NOMO-1 treated with DMSO at 0.1 percent for 48 hours (cell line): Measurements from ENCODE around the gene MYT1.

Source experiments
- DNase-seq: peaks from one replicate; lab custom pipeline; 2025; ENCODE audit not compliant: unreplicated experiment; lab: John Stamatoyannopoulos, UW

Gene MYT1

DNA sequence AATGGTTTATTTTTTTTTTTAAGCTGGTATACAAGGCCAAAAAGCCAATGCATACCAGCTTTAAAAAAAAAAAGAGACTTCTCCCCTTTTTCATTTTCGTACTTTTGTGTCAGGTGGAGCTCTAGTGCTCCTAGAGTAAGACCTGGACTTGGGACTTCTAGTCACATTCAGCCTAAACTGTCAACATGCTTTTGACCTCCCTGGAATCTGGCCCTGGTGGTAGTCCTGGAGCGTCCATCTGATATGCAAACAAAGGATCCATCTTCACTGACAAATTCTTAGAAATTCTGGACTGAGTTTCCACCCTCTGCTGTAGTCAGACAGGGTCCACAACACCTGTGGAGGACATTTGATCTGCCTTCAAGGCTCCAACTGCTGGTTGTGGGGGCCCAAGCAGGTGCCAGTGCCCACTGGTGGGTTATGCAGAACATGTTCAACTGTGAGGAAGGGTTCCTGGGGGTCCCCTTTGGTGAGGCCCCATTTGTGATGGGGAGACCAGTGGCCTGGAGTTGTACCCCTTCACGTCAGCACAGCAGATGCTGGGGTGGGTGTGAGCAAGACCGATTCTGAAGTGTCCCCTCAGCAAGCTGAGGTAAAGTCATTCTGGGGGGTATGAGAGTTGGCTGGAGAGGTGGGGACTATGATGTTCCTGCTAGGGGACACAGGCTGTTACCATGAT is 78.7 kb downstream of the MYT1 start:
- no peak for DNase-seq

DNA sequence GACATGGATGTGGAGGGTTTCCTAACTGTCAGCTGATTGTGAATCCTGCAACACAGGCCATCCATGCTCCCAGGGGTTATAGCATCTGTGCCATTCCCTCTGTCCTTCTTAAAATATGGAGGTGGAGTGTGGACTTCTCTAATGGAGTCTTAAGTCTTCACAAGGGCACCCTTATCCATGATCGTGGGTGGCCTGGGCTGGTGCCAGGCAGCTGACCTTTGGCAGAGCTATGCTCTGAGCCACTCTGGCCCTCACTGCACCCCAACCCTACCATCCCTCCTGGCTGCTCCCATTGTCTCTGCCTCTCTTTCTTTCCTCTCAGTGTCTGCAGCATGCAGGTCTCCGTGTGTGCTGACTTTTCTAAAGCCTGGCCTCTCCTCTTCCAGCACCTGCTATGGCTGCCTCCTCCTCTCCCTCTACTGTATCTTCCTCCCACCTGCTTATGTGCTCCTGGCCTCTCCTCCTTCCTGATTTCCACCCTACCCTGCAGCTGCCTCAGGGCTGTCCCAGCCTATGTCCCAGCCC is 80.1 kb downstream of the MYT1 start:
- no peak for DNase-seq

DNA sequence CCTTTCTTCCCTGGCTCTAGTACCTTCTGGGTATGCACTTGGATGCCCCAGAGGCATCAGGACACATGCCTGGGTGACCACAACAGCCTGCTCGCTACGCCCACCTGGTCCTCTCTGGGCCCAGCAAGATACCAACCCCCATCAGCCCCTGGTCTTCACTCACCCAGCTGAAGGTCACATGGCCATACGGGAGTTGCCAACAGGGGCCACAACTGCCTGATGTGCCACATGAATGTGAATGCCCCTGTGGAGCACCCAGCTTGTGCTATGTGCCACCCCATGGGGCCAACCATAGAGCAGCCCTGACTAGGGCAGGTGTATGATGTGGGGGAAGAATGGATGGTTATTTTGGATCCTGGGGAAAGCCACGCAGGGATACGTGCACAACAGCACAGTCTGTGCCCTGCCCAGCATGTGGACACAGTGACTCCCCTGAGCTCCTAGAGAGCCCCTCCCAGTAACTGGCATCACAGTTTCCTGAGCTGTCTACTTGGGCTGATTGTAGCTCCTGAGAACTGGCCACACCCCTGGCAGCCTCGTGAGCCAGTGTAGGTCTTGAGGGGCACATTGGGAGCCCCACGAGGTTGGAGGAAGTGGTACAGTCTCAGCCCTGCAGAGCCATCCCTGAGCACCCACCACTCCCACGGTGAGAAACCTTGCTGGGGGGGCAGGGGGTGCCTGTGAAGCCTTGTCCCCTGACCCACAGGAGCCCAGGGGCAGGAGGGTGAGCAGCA is 80.8 kb downstream of the MYT1 start:
- DNase-seq = no peak

DNA sequence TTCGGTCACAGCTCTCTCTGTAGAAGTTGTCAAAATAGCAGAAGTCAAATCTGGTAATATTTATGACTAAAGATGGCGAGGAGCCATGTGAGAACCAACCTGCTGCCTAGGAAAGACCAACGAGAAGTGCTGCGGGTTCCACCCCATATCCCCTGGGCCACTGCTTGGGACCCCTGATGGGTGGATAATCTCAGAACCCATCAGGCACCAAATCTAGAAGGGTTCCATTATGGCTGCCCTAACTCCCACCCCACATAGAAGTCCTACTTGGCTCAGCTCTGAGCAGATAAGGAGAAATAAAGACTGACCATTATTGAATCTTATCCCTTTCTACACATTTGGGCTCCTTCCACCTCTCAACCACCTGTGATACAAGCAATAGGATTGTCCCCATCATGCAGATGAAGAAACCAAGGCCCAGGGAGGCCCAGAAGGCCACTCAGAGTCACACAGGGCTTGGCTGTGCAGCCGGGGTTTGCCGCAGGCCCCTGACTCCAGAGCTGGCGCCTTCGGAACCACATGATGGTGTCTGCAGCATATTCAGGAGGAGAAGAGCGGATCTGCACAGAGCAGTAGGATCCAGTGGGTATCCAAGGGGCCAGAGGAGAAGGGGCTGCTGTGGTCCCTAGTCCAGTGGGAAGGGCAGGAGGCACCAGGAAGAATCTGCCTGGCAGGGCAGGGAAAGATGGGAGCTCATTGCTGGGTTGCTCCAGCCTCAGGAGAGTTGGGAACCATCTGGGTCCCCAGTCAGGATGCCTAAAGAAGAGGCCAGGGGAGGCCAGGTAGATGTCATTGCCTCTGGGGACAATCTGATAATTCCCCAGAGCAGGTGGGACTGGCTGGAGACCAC is 81.7 kb downstream of the MYT1 start:
- no peak for DNase-seq

DNA sequence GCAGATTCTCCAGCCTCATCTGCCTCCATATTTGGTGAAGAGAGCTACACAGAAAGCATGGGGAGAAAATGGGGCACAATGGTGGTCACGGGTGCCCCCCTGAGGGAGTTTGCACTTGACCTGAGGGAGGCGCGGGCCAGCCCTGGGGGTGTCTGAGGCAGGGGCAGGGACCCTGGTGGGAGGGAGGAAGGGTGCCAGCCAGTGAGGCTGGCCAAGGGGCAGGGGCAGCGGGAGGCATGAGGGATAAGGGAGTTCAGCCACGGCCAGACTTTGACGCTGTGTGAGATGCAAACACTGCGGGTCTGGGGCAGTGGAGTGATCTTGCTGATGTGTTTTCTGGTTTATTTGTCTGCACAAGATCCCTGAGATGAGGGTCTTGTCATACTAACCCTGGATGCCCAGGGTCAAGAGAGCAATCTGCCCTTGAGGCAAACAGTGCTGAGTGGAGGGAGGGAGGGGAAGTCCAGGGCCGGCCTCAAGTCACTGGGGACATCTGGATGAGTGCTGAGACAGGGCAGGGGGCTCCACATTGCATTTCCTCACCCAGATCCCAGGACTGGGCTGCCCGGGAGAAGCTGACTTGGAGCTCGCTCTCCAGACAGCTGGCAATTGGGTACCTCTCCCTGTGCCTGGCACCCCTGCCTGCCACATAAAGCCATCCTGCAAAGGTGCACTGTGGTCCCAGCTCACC is 82.5 kb downstream of the MYT1 start:
- DNase-seq = no peak

DNA sequence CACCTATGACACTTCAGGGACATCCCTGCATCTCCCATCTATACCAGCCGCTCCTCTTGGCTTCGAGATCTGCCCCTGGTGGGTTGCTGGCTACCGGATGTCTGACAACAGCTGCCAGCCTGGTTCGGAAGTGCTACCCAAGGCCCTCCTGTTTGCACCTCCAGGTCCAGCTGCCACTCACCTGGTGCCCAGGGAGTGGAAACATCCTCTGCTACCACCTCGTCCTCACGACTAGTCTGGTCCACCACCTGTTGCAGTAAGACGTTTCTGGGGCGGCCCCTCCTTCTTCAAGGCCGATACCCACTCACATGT is 83.0 kb downstream of the MYT1 start:
- no peak for DNase-seq

DNA sequence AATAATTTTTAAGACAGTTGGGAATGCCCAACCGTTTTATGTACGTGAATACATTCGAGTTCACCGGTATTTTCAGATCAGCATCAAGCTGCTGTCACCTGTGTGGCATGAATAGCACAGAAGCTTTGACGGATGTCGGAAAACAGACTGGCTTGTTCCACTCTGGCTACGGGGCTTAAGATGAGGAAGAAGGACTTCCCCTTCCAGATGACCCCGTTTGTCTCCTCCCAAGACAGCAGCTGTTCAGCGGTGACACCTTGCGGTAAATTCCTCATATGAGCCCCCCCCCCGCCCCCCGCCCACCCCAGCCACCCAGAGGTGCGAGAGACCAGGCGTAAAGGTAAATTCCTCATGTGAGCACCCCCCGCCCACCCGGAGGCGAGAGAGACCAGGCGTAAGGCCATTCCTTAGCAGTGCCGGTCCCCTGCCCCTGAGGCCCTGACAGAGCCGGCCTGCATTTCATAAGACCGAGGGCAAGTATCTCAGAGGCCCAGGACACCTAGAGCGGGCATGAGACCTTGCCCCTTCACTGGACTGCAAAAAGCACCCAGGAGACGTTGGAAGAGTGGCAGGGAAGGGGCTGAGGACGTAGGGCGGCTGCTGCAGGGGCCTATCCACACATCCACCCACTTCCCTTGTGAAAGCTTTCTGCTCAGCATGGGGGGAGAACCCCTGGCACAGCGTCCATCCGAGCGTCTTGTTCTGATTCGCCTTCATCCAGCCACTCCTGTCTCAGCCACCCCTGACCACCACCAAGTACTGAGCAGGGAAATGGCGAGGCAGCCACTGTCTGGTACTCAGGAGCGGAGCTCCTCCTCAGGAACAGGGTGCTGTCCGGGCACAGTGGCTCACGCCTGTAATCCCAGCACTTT is 84.0 kb downstream of the MYT1 start:
- peak; percentile 17 for DNase-seq

DNA sequence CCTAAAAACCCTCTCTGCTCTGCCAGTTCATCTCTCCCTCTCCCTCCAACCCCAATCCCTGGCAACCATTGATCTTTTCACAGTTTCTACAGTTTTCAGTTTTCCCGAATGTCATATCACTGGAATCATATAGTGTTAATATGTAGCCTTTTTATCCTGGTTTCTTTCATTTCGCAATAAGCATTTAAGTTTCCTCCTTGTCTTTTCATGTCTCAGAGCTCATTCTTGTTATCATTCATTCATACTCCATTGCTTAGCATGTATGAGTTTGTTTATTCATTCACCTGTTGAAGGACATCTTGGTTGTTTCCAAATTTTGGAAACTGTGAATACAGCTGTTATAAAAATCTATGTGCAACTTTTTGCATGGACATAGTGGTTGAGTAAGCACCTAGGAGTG is 85.8 kb downstream of the MYT1 start:
- DNase-seq = no peak

DNA sequence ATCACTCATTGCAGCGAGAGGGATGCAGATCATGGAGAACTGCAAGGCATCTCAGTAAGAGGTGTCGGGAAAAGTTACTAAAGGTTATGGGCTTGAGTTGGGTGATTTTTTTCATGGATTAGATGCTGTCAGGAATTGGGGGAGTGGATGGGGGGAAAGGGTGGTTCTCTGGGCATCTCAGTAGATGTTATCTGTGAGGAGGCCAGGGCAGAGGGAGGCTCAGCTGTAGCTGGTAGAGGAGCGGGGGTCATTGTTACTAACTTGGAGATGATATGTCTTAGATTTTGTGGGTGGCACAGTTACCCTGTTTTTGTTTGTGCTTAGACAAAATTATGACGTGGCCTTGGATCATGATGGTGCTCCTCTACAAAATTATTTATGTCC is 88.7 kb downstream of the MYT1 start:
- DNase-seq = no peak

DNA sequence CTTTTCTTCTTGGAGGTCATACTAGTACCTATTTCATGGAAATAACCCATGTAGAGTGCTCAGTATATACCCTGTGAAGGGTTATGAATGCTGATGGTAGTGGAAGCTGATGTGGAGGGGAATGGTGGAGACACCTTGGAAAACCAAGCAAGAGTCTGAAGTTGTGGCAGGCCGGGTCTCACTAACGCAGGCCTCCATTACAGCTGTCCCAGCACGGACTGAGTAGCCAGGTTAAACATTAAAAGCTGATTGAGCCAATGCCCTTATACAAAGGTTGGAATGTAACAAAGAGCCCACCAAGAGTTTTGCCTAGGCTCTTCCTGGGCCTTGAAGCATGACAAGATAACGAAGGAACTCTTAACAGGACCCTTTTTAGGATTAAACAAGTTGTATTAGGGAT is 89.2 kb downstream of the MYT1 start:
- DNase-seq = no peak

DNA sequence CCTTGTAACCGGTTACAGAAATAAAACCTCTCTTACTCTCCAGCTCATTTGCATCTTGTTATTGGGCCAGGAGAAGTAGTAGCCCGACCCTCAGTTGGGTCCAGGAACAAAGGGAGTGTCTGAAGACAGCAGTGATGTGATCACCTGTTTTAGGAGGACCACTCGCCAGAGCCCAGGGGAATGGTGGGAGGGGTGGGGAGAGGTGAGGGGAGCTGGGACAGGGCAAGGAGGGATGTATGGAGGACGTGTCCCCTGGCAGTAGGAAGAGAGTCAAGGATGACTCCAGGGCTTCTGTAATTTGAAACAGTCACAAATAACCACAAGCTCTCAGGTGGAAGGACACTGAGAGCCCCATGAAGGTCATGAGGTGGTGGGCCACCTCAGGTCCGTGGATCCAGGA is 89.9 kb downstream of the MYT1 start:
- DNase-seq = no peak

DNA sequence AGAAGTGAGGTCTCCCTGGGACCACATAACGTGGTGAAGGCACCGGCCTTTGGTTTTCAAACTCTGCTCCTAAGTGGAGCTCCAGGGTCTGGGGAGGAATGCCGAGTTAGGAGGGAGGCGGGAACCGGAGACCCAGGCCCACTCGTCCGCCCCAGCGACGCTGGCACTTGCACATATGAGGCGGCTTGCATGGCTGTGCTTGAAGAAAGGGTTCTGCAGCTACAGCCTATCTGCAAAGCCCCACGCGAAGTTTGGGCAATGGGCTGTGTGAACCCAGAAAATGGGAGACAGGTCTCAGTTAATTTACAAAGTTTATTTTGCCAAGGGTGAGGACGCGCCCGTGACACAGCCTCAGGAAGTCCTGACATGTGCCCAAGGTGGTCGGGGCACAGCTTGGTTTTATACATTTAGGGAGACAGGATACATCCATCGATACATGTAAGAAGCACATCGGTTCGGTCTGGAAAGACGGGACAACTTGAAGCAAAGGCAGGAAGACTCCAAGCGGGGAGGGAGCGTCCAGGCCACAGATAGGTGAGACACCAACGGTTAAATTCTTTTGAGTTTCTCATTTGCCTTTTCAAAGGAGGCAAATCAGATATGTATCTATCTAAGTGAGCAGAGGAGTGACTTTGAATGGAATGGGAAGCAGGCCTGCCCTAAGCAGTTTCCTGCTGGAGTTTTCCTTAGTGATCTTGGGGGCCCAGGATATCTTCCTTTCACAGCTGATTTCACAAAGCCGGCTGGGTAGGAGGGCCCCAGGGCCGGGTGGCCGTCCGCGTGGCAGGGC is 90.5 kb downstream of the MYT1 start:
- DNase-seq = no peak

DNA sequence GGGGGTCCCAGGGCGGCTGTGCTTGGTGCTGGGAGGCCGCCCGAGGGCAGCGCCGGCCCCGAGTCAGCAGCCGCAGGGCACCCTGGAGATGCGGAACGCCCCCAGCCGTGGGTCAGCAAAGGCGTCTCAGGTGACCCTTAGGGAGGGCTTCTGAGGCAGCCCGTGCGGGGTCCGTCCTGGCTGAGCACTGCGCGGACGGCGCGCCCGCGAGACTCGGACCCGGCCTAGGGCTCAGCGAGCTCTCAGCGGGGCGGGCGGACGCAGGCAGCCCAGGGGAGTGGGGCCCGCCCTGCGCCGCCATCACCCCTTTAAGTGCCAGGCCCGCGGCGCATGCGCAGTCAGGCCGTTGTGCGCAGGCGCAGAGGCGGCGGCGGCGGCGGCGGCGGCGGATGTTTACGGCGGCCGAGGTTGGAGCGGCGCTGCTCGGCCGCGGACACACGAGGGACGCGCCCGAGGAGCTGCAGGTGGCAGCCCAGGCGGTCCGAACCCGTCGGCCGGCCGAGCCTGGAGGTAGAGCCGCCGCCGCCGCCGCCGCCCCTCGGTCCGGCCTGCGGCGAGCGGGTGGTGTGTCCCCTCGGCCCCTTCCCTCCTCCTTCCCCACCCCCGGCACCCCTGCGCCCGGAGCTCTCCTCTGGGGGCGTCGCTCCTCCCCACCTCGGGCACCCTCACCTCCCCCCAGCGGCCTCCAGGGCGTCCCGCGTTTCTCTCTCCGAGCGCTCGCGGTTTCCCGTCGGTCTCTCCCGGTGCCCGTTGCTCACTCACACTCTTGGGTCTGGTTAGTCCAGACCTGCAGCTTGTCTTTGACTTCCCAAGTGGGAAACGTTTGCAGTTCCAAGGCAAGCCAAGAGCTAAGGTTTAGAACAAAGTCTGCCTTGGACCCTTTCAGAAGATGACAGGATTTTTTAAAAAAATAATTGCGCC is 91.4 kb downstream of the MYT1 start, which contains the start of gene PCMTD2:
TSS of gene PCMTD2 (plus strand) at position 388 of the 921 bp plus-strand sequence. CDS start 4,218 bp downstream, outside the sequence.
- peak; percentile 84 for DNase-seq

DNA sequence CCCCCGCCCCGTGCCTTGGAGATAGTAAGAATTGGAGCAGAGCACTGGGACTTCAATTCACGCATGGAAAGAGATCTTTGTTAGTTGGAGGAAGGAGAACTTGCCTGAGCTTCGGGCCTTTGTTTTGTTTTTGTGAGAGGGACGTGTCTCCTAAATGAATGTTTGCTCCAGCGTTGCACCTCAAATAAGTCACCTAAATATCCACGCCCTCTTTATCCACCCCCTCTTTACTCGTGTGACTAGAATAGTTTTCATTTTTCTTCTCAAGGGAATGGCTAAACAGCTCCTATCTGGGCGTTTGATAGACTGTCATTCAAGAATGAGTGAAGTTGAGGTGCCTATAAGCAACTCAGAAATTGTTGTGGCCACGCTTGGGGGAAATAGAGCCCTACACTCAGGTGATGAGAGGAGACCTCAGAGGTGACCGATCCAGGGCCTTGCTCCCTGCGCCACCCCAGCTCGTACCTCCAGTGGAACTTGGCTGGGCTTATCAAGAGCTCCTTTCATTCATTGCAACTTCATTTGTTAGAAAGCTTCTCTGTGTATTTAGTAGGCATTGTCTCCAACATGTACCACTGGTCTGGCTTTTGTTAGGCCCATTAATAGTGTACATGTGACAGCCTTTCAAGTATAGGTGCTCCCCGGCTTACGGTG is 92.2 kb downstream of the MYT1 start:
- DNase-seq = no peak

DNA sequence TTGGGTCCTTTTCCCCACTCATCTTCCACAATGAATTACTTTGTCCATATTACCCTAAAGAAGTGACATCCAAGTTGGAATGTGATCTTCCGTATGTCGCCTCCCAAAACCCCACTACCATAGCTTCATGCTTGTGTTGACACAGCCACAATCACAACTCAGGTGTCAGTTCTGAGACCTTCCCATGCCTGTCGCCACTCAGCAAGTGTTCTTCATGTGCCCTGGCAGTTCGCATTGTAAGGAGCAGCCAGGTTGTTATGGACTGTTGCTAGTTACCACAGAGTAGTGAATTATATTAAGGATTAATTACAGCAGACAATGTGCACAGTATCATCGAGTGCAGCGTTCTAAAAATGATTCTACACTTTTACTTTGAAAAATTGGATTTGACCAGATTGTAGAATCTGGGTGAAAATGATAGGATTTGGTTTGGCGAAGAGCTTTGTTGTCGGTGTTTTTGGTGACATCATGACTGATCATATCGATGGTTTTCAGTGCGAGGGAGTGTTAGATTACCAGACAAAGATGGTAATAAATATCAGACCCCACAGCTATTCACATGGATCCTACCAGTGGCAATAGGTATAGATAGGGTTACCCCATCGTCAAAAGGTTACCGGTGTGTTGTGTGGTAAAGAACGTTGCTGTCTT is 93.0 kb downstream of the MYT1 start:
- no peak for DNase-seq

DNA sequence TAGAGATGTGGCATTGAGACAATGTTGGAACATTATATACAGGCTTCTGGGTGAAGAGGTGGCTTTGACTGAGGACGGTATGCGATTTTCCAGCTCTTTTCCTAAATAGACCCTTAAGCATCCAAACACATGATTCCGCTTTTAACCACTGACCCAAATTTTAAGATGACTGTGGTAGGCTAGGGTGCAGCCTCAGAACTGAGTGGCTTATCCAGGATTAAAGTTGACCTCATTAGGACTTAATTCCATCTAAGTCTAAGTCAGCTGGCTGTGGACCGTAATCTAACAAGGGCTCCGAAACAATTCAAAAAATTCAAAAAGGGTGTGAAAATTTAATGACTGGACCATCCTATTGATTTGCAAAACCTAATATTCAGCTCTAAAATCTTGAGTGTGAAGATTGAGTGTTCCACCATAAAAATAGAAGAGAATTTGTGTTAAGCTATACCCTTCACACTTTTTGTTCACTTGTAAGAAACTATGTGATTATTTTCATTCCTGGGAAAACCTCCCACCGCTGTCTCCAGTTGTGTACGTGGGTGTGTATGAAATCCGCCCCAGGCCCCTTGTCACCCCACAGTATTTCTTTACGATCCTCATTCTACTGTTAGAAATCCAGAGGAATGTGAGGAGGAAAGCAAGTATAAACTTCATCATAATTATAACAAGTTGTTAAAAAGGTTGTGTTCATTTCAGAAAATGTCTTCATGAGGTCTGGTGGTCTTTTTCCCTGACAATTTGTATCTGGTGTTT is 94.0 kb downstream of the MYT1 start:
- no peak for DNase-seq

DNA sequence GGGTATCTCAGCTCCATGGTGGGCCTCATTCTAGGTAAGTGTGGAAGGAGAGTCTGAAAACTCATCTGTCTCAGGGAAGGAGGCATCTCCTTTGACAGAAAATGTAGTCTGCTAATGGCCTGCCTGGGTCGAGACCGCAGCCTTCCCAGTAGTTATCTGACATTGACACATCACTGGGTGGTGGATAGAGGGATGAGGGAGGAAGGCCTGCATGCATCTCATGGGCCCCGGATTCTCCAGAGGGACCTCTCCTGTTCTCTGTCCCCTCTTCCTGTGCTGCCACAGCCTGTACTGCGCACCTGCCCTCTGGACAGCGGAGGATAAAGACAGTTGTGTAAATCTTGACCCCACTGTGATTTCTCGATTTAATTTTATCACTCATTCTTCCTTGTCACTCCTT is 96.0 kb downstream of the MYT1 start:
- DNase-seq = no peak
